HepG2 (cell line): ENCODE results near the gene PRDX2. TPM values are rescaled to one million over a fixed set of nuclear protein-coding genes. Genes with fewer than 3 reads are reported as not detected.

Experiments
- ATM ChIP-seq: fragments of 450-650 bp; IDR thresholded peaks from 2 replicates; pipeline ENCODE4 v1.7.1; 2017; ENCODE audit warnings: mild to moderate bottlenecking, borderline replicate concordance
- CBX1 ChIP-seq: IDR thresholded peaks from one replicate; pipeline ENCODE4 v1.6.1; 2016; ENCODE audit warnings: antibody characterized with exemption, low read depth
- CCAR2 ChIP-seq: fragments of 200-400 bp; formaldehyde crosslinking; optimal IDR thresholded peaks from 2 replicates; pipeline ENCODE3; 2018; ENCODE audit warnings: low read depth, mild to moderate bottlenecking, low read length, moderate library complexity
- ERF ChIP-seq: IDR thresholded peaks from 2 replicates; pipeline ENCODE4 v1.6.1; 2018; ENCODE audit warnings: missing biosample characterization, missing genetic modification reagents
- FIP1L1 ChIP-seq: fragments of 200-400 bp; formaldehyde crosslinking; IDR thresholded peaks from 2 replicates; pipeline ENCODE4 v1.6.1; 2018; ENCODE audit warnings: low read depth, mild to moderate bottlenecking, low read length, moderate library complexity, borderline replicate concordance; ENCODE audit not compliant: insufficient read depth
- KAT2B ChIP-seq: fragments of 150-350 bp; IDR thresholded peaks from 2 replicates; pipeline ENCODE4 v1.6.1; 2014; ENCODE audit warnings: low read depth, low read length, borderline replicate concordance
- NFE2L2 ChIP-seq: fragments of 150-350 bp; IDR thresholded peaks from 2 replicates; pipeline ENCODE4 v1.6.1; 2014; ENCODE audit warnings: low read length
- PAXIP1 ChIP-seq: sonication (generic); formaldehyde crosslinking; conservative IDR thresholded peaks from 2 replicates; pipeline ENCODE4 v1.4.0; 2020; ENCODE audit warnings: mild to moderate bottlenecking, missing genetic modification reagents, moderate library complexity
- PITX1 ChIP-seq: sonication (generic); formaldehyde crosslinking; IDR thresholded peaks from 2 replicates; pipeline ENCODE4 v1.5.1; 2020; ENCODE audit warnings: mild to moderate bottlenecking, missing genetic modification reagents
- RNF219 ChIP-seq: sonication (generic); formaldehyde crosslinking; IDR thresholded peaks from 2 replicates; pipeline ENCODE4 v1.5.0; 2020; ENCODE audit warnings: mild to moderate bottlenecking, missing genetic modification reagents
- SNRNP70 ChIP-seq: fragments of 200-400 bp; formaldehyde crosslinking; IDR thresholded peaks from 2 replicates; pipeline ENCODE4 v1.6.1; 2017; ENCODE audit warnings: mild to moderate bottlenecking, low read depth, low read length, moderate library complexity
- TRAFD1 ChIP-seq: sonication (generic); formaldehyde crosslinking; IDR thresholded peaks from 2 replicates; pipeline ENCODE4 v1.5.1; 2020; ENCODE audit warnings: missing genetic modification reagents, mild to moderate bottlenecking, borderline replicate concordance
- TRIM24 ChIP-seq: sonication (generic); formaldehyde crosslinking; IDR thresholded peaks from 2 replicates; pipeline ENCODE4 v1.8.0; 2022; ENCODE audit warnings: mild to moderate bottlenecking, missing genetic modification reagents
- XBP1 ChIP-seq: sonication (generic); formaldehyde crosslinking; IDR thresholded peaks from 2 replicates; pipeline ENCODE4 v1.5.0; 2020; ENCODE audit warnings: missing genetic modification reagents
- ZNF136 ChIP-seq: sonication (generic); formaldehyde crosslinking; IDR thresholded peaks from 2 replicates; pipeline ENCODE4 v1.8.1; 2022; ENCODE audit warnings: low read depth, mild to moderate bottlenecking, moderate library complexity, missing genetic modification reagents
- ZNF180 ChIP-seq: sonication (generic); formaldehyde crosslinking; IDR thresholded peaks from 2 replicates; pipeline ENCODE4 v1.4.0; 2020; ENCODE audit warnings: low read depth, missing genetic modification reagents, borderline replicate concordance
- ZNF280D ChIP-seq: sonication (generic); formaldehyde crosslinking; IDR thresholded peaks from 2 replicates; pipeline ENCODE4 v1.5.1; 2020; ENCODE audit warnings: mild to moderate bottlenecking, missing genetic modification reagents
- ZNF704 ChIP-seq: sonication (generic); formaldehyde crosslinking; IDR thresholded peaks from 2 replicates; pipeline ENCODE4 v1.8.1; 2023; ENCODE audit warnings: mild to moderate bottlenecking, inconsistent platforms, moderate library complexity, missing genetic modification reagents, borderline replicate concordance
- polyA plus RNA-seq, 8 experiments: library from polyadenylated mRNA; depleted of rRNA in 3 of 8; stranded (reverse) in 7 of 8; unstranded in 1 of 8; fragments of >200 nt; fragmentation: Illumina TruSeq in 4 of 8; extraction: Trizol in 4 of 8; gene quantifications; 2 replicates each; pipeline versions ENCODE4 v1.2.1 to v1.2.3, GENCODE V29; 2011 to 2016; ENCODE audit warnings: low read depth in 4 of 8, missing spikeins in 1 of 8, mixed read lengths in 1 of 8; ENCODE audit not compliant: insufficient read depth in 1 of 8
- total RNA-seq, 5 experiments: library from RNA; depleted of rRNA; stranded (reverse); fragments of >200 nt; fragmentation: Illumina TruSeq; extraction: Trizol; gene quantifications; 2 replicates each; pipeline ENCODE4 v1.2.3, GENCODE V29; 2016; ENCODE audit warnings: low read depth in 1 of 5

Gene PRDX2
- total and polyA plus RNA-seq, 2 of the 13 experiments (the other 11 are each of a cell fraction or from before 2014, with no cell fraction given), result 218 to 381 TPM

- TF ChIP-seq PITX1, result no peak
- TF ChIP-seq ZNF704 (CRISPR knock-in tag), result no peak
- no peak; the same call in 1 of the 2 replicates for TF ChIP-seq ZNF280D (CRISPR knock-in tag)
- peak; percentile 9; the same call in 1 of the 2 replicates for TF ChIP-seq ERF (CRISPR knock-in tag)
- no peak for TF ChIP-seq CCAR2
- TF ChIP-seq ATM, result no peak
- 0 out of 2 replicates have a peak, but pooled peaks have one; percentile 45 for TF ChIP-seq ZNF136 (CRISPR knock-in tag)
- no peak for TF ChIP-seq CBX1
- TF ChIP-seq NFE2L2, result no peak
- no peak for TF ChIP-seq ZNF180 (CRISPR knock-in tag)
- no peak for TF ChIP-seq TRIM24 (CRISPR knock-in tag)
- no peak for TF ChIP-seq XBP1 (CRISPR knock-in tag)
- no peak for TF ChIP-seq KAT2B
- TF ChIP-seq FIP1L1, result no peak
- no peak for TF ChIP-seq PAXIP1 (CRISPR knock-in tag)
- TF ChIP-seq SNRNP70, result no peak
- no peak for TF ChIP-seq RNF219 (CRISPR knock-in tag)
- TF ChIP-seq TRAFD1, result no peak
Measured at GRCh38 chr19:12800923-12801465, 606 bp downstream of the PRDX2 start (continued).
